ENCODE measurements around the gene TMPRSS11A.

TMPRSS11A gene

DNA sequence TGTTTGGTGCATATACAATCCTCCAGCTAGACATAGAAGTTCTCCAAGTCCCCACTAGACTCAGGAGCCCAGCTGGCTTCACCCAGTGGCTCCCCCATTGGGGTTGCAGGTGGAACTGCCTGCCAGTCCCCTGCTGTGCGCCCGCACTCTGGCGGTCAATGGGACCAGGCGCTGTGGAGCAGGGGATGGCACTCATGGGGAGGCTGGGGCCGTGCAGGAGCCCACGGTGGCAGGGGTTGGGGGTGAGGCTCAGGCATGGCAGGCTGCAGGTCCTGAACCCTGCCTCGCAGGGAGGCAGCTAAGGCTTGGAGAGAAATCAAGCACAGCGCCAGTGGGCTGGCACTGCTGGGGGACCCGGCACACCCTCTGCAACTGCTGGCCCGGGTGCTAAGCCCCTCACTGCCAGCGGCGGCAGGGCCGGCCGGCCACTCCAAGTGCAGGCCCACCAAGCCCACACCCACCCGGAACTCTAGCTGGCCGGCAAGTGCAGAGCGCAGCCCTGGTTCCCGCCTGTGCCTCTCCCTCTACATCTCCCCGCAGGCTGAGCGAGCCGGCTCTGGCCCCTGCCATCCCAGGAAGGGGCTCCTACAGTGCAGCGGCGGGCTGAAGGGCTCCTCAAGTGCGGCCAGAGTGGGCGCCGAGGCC, 66.8 kb downstream of the TMPRSS11A start:
- Histone ChIP-seq H3K9ac (ENCODE audit: low read length) (no peak overlapping the region), H4K20me1 (ENCODE audit: insufficient read depth, low read length) (no peaks in the 10 kb centered on the region), H3K4me2 (ENCODE audit: low read length) (no peak overlapping the region), H3K9me3 (ENCODE audit: insufficient read depth, low read length) (no peaks in the 10 kb centered on the region), H3K4me3 (ENCODE audit: low read length) (no peak overlapping the region), H2AFZ (ENCODE audit: low read depth, low read length) (no peak overlapping the region), H3K27me3 (ENCODE audit: low read depth, low read length) (no peaks in the 10 kb centered on the region), H3K27ac (ENCODE audit: low read length) (no peak overlapping the region), H3K36me3 (replicated peaks; ENCODE audit: low read depth, low read length) (no peaks in the 10 kb centered on the region), H3K79me2 (ENCODE audit: low read length) (no peaks in the 10 kb centered on the region), H3K4me1 (ENCODE audit: low read length) (peaks cover 11% of the 10 kb centered on the region)
- TF ChIP-seq EZH2phosphoT487 (IDR thresholded peaks at IDR 0.05; ENCODE audit: low read depth) = no peak
- TF ChIP-seq, protein P1, sequence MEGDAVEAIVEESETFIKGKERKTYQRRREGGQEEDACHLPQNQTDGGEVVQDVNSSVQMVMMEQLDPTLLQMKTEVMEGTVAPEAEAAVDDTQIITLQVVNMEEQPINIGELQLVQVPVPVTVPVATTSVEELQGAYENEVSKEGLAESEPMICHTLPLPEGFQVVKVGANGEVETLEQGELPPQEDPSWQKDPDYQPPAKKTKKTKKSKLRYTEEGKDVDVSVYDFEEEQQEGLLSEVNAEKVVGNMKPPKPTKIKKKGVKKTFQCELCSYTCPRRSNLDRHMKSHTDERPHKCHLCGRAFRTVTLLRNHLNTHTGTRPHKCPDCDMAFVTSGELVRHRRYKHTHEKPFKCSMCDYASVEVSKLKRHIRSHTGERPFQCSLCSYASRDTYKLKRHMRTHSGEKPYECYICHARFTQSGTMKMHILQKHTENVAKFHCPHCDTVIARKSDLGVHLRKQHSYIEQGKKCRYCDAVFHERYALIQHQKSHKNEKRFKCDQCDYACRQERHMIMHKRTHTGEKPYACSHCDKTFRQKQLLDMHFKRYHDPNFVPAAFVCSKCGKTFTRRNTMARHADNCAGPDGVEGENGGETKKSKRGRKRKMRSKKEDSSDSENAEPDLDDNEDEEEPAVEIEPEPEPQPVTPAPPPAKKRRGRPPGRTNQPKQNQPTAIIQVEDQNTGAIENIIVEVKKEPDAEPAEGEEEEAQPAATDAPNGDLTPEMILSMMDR (IDR thresholded peaks at IDR 0.05; ENCODE audit: low read depth, low read length) = no peak

DNA sequence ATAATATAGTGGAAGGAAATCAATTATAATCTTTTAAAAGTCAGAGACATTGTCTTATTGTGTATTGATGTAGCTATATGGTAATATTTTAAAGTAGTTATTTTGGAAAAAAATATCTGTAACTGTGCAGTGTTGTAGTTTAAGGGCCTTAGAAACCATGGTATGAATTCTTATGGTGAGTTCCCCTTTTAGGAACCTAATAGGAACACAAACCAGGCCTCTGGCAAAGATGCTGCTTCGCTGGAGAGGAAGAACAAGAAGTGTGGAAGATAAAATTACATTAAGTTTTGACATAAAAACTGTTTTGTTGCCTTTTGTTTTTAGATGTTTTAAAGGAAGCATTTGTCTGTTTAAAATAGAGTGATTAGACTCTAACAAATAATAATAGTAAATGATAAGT, 68.6 kb downstream of the TMPRSS11A start:
- peaks cover 15% of the 10 kb centered on the region for H3K4me1 ChIP-seq (ENCODE audit: low read length)
- H3K27me3 ChIP-seq (ENCODE audit: low read depth, low read length) = no peaks in the 10 kb centered on the region
- no peaks in the 10 kb centered on the region for H3K9me3 ChIP-seq (ENCODE audit: insufficient read depth, low read length)
- no peaks in the 10 kb centered on the region for H4K20me1 ChIP-seq (ENCODE audit: insufficient read depth, low read length)
- H3K4me2 ChIP-seq (ENCODE audit: low read length) = no peak overlapping the region
- no peak overlapping the region for H3K4me3 ChIP-seq (ENCODE audit: low read length)
- H3K36me3 ChIP-seq (replicated peaks; ENCODE audit: low read depth, low read length) = no peaks in the 10 kb centered on the region
- H3K27ac ChIP-seq (ENCODE audit: low read length) = no peak overlapping the region
- no peak overlapping the region for H2AFZ ChIP-seq (ENCODE audit: low read depth, low read length)
- TF ChIP-seq, protein P1 (IDR thresholded peaks at IDR 0.05; ENCODE audit: low read depth, low read length) = no peak
- no peak for TF ChIP-seq EZH2phosphoT487 (IDR thresholded peaks at IDR 0.05; ENCODE audit: low read depth)
- no peaks in the 10 kb centered on the region for H3K79me2 ChIP-seq (ENCODE audit: low read length)
- no peak overlapping the region for H3K9ac ChIP-seq (ENCODE audit: low read length)

DNA sequence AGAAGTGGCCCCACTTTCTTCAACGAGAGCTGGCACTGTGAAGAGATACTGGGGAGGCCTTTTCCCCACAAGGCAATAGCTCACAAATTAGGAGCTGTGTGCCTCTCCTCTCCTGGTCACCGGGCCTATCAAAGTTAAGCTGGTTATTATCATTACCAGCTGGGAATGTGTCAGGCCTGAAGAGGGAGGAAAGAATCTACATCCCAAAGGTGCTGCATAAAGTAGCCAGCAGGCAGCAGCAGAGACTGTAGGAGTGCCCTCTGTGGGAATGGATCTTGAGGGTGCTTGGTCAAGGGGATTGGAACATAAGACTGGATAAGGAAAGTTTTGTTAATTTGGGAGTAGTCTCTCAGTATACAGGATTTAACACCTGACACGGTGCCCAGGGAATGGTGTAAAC, 70.4 kb downstream of the TMPRSS11A start:
- Histone ChIP-seq H4K20me1 (ENCODE audit: insufficient read depth, low read length) (no peaks in the 10 kb centered on the region), H3K4me1 (ENCODE audit: low read length) (peaks cover 15% of the 10 kb centered on the region), H3K27ac (ENCODE audit: low read length) (no peak overlapping the region), H3K4me2 (ENCODE audit: low read length) (no peak overlapping the region), H3K9me3 (ENCODE audit: insufficient read depth, low read length) (no peaks in the 10 kb centered on the region), H2AFZ (ENCODE audit: low read depth, low read length) (no peak overlapping the region), H3K4me3 (ENCODE audit: low read length) (no peak overlapping the region), H3K79me2 (ENCODE audit: low read length) (no peaks in the 10 kb centered on the region), H3K9ac (ENCODE audit: low read length) (no peak overlapping the region), H3K36me3 (replicated peaks; ENCODE audit: low read depth, low read length) (no peaks in the 10 kb centered on the region), H3K27me3 (ENCODE audit: low read depth, low read length) (no peaks in the 10 kb centered on the region)
- TF ChIP-seq, protein P1 (IDR thresholded peaks at IDR 0.05; ENCODE audit: low read depth, low read length) = no peak
- no peak for TF ChIP-seq EZH2phosphoT487 (IDR thresholded peaks at IDR 0.05; ENCODE audit: low read depth)

DNA sequence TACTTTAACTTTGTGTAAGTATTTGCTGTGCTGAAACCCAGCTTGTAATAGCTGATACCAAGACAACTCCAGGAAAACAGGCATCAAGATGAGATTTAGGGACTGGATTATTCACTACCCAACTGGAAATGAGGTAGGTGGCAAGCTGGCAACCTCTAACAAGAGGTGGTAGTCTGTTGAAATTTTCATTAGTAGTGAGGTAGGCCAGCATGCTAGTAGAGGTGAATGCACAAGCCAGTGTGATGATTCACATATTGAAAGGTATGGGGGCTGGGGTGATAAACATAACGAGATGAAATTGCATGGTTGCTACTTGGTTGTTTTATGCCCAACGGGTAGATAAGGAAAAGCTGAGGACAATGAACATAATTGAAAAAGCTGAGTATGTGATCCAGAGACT, 71.0 kb downstream of the TMPRSS11A start:
- Histone ChIP-seq H3K79me2 (ENCODE audit: low read length) (no peaks in the 10 kb centered on the region), H3K9ac (ENCODE audit: low read length) (no peak overlapping the region), H3K4me3 (ENCODE audit: low read length) (no peak overlapping the region), H4K20me1 (ENCODE audit: insufficient read depth, low read length) (no peaks in the 10 kb centered on the region), H3K4me1 (ENCODE audit: low read length) (peaks cover 15% of the 10 kb centered on the region), H2AFZ (ENCODE audit: low read depth, low read length) (no peak overlapping the region), H3K27me3 (ENCODE audit: low read depth, low read length) (no peaks in the 10 kb centered on the region), H3K9me3 (ENCODE audit: insufficient read depth, low read length) (no peaks in the 10 kb centered on the region), H3K27ac (ENCODE audit: low read length) (no peak overlapping the region), H3K36me3 (replicated peaks; ENCODE audit: low read depth, low read length) (no peaks in the 10 kb centered on the region), H3K4me2 (ENCODE audit: low read length) (peak overlapping the region; percentile 1; the same call in 1 of the 2 replicates)
- TF ChIP-seq, protein P1 (IDR thresholded peaks at IDR 0.05; ENCODE audit: low read depth, low read length) = no peak
- TF ChIP-seq EZH2phosphoT487 (IDR thresholded peaks at IDR 0.05; ENCODE audit: low read depth) = no peak
